HG02970 (cell line): ENCODE measurements around the gene ARV1.
A peak's percentile ranks its signal among the peaks of the same experiment; 100 is the strongest.
"Not testable (repeated sequence)": the region's sequence is repeated elsewhere in the genome, so short reads cannot be mapped to it uniquely, and the experiment has no call there.

ENCODE experiments used
- ATAC-seq: cut with Tn5 transposase; IDR thresholded peaks from one replicate; pipeline ENCODE4 v1.9.1; 2021; ENCODE audit warnings: mild to moderate bottlenecking, moderate library complexity, moderate number of reproducible peaks; ENCODE audit not compliant: unreplicated experiment, low FRiP score

ARV1 gene

DNA sequence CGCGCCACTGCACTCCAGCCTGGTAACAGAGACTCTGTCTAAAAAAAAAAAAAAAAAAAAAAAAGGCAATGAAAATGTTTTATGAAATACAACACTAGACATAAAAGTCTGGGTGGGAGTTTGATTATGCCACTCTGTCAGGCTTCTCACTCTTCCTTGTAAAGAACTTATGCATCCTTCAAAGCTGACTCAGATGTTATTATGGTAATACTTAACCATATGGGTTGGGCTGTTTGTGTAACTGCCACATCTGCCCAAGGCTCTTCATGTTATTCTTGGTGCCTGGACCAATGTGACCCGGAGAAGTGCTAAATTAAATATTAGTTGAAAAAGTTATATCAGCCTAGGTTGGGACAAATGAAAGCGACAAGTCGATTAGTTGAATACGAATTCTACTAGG, 37.3 kb downstream of the ARV1 start:
- ATAC-seq = no peak

DNA sequence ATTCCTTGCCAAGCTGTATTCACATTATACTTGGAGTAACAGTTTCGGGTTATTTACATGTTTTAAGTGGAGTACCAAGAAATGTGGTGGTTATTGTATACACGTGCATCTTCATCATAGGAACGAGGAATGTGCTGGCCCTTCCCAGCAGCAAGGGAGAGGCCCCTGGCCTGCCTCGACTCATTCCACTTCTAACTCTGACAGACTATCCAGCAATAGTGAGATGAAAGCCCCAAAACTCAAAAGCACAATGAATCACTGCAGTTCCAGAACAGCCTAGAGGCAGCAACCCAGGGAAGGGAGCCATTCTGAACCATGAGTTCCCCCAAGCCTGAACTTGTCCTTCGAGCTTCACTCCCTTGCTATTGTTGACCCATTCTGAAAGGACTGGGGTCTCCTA, 38.1 kb downstream of the ARV1 start:
- no peak for ATAC-seq

DNA sequence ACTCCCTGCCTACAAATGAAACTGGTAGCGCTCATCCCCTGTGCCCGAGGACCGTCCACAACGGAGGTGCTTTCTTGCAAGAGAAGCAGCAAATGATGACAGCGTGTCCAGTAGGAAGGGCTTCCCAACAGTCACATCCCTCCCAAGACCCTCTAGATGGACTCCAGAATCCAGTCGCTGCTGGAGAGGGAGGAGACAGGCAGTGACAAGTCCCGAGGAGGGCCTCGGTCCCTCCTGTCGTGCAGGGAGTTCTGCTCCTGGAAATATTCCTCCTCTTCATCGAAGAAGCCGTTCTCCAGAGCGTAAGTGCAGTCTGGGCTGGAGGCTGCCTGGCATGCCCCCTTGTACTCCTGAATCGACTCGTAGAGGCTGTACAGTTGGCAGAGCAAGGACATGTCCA, 40.8 kb downstream of the ARV1 start:
- no peak for ATAC-seq

DNA sequence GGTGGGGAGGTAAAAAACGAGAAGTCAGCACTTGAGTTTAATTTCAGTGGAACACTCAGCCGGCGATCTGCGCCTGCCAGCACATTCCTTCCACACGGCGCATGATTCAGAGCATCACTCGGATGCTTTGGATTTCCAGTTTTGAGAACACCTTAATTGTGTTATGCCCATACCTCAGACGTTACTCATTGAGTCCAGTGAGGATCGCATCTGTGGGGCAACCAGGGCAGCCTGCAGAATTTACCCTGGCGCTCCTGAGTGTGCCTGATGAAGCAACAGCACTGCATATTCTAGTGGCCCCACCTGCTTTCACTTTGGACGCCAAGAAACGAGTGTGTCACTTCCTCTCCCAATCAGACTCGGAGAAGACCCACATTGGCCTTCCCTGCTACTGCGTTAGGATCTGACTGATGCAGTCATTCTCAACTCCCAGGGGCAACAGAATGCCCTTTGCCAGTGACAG, 41.3 kb downstream of the ARV1 start:
- no peak for ATAC-seq

DNA sequence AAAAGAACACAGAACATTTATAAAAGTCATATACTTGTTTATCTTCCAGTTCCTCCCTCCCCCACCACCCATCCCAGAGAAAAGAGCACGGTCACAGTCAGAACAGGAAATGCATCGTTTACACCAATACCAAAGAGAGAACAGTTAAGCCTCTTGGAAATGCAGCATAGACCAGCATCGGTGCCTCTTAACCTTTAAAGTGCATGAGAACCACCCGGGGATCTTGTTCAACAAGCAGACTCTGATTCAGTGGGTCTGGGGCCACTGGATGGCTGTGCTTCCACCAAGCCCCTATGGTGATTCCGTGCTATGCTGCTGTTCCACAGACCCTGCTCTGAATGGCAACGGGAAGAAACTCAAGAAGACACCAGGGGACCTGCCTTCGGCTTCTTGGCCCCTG, 41.9 kb downstream of the ARV1 start:
- ATAC-seq = no peak

DNA sequence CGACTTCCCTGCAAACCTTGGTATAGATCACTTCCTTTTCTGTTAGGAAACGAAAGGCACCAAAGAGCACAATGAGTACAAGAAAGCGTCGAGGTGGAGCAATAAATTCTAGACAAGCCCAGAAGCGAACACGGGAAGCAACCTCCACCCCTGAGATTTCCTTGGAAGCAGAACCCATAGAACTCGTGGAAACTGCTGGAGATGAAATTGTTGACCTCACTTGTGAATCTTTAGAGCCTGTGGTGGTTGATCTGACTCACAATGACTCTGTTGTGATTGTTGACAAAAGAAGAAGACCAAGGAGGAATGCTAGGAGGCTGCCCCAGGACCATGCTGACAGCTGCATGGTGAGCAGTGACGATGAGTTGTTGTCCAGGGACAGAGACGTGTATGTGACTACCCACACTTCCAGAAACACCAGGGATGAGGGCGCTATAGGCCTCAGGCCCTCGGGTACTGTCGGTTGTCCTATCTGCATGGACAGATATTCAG, 42.7 kb downstream of the ARV1 start:
- ATAC-seq = no peak

DNA sequence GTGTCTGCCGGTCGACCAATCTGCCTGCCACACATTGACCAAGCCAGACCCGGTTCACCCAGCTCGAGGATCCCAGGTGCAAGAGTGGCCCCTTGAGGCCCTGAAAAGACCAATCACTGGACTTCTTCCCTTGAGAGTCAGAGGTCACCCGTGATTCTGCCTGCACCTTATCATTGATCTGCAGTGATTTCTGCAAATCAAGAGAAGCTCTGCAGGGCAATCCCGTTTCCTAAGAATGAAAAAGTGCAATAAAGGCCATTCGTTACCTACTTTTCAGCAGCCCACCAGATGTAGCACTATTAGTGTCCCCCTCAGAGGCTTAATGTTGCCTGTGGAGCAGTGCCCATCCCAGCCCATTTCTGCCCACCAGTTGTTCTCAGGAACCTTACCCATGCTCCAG, 43.6 kb downstream of the ARV1 start:
- not testable (repeated sequence) for ATAC-seq

DNA sequence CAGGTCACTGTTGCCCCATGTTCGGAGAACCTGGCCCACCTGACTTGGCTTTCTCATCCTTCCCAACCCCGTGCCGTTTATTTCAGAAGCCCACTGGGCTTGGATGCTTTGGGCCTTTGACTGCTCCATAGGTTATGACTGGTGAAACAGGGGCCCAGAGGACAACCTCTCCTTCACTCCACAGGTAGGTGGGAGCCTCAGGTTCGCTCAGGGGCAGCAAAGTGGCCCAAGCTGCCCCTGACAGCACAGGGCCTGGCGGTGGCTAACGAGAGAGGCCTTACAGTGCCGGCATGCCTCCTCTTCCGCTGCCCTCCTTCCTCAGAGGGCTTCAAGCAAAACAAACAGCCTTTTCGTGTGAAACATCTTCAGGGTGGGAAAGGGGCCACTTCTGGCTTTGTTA, 44.3 kb downstream of the ARV1 start:
- no peak for ATAC-seq

DNA sequence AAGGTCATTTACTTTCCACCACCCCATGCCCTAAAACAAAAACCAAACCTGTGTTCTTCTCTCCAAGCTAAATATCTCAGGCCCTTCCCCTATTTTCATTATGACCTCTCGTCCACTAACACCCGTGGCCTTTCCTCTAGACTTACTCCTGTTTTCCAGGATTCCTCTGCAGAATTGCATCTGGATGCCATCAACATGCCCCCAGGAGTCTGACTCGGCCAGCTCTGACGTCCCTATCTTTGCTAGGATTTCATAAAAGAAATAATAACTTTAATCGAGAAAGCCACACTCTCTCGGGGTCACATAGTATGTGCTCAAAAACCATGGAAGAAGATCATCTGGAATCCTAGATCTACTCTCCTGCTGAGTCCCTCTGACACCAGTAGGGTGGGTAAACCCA, 47.7 kb downstream of the ARV1 start:
- no peak for ATAC-seq

DNA sequence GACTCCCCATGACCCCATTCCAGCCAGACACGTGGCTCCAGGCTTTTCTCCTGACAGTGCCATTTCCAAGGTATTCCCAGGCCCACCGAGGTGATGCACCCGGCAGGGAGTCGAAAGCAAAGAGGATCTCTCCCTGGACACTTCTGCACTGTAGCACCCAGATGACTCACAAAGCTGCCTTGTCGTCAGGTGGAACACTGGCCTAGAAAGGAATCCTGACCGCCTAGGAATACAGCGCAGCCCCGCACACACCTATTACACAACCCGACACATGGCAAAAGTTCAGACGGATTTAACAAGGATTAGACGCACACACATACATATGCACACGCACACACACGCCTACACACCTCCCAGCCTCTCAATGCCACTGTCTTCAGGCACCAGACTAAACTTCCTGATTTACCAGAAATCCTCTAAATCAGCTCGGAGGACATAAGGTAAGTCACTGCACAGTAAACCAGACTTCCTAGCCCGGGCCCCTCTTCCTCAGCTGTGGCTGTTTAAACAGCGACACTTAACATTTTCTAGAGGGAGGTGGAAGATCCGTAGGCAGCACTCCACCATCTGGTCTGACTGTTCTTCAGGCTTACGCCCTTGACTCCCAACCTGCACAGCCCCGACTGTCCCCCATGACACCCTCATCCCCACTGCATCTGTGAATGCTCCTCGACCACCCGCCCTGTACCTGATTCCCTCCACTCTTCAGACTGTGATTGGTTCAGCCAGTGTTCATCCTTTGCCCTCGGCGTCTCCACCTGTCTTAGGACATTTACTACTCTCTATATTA, 48.4 kb downstream of the ARV1 start:
- ATAC-seq = no peak

DNA sequence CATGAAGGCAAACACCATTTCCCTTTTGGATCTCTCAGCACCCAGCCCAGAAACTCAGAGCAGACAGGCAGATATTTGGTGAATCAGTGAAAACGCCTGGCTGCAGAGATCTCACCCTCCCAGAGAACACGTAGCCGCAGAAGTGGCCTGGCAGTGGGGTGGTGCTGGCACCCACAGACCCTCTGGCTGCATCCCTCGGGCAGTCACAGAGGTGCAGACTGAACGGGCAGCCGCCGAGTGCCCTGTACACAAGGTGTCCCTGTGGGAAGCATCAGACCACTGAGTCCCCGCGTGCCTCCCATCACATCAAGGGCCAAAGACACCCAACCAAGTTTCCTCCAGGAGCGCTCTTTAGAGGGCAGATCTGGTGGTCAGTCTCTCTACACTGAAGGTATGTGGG, 49.1 kb downstream of the ARV1 start:
- ATAC-seq = no peak

DNA sequence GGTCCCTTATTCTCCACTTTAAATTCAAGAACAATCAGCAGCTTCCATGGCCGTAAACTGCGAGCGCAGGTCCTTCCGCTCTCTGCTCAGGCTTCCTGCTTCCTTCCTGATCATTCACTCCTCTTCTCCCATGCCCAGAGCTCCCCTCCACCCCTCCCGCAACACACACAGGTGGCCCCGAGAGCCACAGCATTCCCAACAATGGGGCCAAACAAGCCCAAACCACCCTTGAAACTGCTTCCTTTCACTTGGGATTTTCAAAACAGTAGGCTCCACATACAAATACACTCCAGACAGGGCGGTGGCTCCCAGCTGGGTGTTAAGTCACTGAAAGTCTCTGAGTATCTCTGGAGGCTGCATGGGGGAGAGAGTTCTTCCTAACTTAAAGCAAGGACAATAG, 49.8 kb downstream of the ARV1 start:
- no peak for ATAC-seq

DNA sequence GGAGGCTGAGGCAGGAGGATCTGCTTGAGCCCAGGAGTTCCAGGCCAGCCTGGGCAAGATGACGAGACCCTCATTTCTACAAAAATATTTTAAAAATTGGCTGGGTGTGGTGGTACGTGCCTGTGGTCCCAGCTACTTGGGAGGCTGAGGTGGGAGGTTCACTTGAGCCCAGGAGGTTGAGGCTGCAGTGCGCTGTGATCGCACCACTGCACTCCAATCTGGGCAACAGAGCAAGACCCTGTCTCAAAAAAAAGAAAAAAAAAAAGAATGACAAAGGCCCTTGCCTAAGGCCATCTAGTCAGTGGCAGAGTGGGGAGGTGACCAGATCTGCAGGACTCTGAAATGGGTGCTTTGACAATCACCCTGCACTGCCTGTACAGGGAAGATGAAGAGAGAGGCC, 50.4 kb downstream of the ARV1 start:
- ATAC-seq = not testable (repeated sequence)

DNA sequence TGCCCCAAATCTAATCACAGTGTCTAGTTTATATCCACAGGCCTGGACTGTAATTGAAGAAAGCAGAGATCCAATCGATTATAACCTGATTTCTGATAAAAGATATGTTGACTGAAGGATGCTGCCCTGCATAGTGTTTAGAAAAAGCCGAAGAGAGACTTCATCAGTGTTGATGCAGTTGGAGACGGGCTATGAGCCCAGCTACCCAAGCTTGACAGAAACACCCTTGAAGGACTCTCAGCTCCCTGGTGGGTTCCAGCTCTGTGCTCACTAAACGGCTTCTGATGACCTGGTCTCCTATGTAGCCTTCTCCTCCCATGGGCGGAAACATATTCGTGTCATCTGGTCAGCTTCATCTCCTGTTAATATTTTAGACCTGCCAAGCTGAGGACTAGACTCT, 50.9 kb downstream of the ARV1 start:
- no peak for ATAC-seq

DNA sequence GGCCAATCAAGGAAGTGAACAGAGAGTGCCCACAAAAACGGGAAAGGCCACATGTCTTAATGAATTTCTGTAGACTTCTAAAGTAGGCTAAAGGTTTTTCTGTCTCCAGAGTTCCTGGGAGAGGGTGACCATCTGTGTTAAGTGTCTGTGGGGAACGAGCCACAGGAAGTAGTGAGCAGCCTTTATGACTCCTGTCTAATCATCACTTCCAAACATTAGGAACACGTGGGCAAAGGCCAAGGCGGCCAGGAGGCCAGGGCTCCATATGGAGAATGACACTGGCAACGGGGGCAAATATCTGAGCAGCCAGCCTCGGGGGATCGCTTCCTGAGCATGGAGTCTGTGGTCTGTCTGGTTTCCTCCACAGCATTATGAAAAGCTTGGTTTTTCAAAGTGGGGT, 54.1 kb downstream of the ARV1 start:
- ATAC-seq = no peak

DNA sequence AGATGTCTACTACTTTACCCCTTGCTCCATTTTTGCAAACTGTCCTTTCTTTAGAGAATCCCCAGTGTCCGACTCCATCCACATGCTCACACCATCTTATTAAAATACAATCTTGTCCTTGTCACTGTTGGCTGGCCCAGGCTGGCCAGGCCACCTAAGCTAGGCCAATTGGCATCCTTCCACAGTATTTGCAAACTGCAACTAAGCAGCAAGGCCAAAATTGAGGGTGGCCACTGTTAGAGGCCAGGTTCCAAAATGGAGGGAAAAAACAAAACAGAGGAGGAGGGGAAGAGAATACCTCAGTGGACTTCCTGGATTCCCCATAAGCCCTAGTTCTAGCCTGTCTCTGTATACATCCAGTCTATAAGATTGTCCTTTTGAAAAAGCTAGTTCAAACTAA, 56.9 kb downstream of the ARV1 start:
- no peak for ATAC-seq

DNA sequence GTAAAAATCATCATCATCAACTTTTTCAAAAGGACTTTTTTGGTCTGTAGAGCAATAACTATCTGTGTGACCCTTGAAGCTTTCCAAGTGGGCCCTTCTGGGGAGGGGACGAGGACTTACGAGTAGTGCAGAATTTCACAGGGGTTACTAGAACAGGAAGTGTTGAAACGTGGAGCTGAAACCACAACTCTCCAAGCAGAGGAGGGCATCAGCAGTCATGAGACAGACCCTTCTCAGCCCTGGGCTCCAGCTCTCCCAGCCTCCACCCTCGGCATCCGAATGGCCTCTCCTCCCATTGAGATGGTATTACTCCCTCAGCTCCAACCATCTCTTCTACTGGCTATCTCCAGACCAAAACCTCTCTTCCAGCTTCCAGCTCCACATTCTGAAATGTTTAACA, 57.5 kb downstream of the ARV1 start:
- ATAC-seq = no peak

DNA sequence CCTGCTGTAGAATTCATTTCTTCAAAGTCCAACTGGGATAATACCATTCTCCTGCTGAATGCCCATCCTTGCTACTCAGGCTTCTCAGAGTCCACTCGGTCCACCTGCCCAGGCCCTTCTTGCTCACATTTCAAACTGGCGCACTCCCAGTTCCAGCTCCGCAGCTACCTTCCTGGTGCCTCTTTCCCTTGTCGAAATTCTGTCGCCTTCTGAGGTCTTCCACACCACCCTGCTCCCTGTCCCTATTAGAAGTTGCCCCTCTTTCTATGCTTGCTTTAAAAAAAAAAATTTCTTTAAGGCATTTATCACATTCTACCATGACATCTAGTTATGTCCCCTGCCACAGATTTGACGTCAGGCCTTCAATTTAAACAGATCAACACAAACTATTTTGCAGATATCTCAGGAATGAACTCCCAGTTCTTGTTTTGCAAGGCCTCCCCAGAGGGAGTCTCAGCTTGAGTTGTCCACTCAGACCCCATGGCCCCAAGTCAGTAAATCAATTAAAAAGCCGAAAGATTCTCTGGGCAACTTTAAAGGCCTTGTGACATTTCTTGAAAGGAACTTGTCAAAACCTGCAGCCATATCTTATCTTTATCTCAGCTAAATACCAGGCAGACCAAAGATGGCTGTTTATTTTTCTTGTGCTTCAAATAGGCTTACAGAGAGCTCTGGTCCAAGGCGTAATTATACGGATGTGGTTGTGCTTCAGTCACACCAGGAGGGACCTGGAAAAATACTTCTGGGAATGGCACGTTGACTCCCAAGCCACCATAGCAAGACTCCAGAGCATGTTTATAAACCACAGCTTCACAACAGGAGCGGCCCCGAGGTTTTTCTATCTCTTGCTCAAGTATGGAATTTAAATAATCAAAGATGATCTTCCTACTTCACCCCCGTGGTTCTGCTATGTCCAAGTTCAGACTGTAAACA, 59.0 kb downstream of the ARV1 start:
- ATAC-seq = no peak

DNA sequence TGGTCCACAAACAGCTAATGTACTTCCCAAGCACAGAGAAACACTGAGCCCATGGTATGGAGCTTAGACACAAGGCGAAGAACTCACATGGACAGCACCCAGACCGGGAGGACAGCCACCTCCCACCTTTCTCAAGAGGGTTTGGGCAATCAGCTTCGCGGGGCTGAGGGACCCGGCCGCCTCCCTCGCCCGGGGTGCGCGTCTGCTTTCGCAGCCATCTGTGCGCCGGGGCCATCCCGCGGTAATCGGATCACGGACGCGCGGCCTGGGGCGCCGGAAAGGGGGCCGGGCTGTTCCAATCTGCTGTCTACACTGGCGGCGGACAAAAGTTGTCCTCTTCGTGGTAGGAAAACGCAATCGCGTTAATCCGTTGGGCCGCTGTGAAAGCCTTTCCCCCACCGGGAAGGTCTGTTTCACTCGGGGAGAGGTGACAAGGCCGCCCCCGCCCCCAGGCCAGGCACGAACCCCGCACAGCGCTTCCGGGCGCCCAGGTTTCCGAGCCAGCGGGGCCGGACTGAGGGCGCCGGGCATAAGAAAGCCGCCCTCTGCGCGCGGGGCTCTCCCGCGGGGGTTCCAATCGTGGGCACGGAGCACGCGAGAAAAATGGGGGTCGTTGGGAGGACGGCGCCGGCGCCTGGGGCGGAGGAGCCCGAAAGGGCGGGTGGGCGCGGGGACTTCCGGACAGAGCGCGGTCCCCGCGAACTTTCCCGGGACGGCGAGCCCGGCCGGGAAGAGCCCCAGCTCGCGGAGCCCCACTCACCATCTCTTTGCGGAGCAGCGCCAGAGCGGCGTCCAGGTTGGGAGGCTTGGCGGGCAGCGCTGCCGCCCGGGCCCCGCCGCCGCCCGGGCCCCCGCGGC, 60.5 kb downstream of the ARV1 start:
- peak; percentile 22 for ATAC-seq

DNA sequence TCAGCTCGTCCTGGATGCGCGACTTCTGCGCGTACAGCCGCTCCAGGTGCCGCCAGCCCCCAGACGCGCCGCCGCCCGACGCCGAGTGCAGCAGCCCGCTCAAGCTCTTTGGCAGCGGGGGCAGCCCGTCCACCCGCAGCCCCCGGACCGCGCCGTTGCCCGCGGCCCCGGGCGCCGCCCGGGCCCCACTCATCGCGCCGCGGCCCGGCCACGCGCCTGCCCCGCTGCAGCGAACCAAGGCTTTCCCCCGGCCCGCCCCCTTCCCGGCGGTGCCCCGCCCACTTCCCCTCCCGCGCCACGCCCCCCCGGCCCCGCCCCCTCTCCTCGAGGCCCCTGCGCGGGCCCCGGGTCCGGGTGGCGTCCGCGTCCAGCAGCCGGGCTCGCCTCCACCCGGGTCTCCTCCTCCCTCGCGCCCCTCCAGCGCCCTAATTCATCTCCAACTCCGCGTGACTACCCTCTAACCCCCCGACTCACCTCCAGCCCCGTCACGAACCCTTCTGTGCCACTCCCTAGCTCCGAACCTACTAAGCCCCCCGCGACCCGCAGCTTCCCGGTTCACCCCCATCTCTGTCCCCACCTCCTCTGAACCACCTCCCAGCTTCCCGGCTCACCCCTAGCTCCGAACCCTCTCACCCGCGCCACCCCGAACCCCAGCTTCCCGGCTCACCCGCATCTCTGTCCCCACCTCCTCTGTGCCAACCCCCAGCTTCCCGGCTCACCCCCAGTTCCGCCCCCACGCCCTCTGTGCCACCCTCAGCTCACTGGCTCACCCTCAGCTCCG, 61.3 kb downstream of the ARV1 start, which contains the start of gene FAM89A:
Gene FAM89A, minus strand, starts transcription at position 236 of the 781 bp plus-strand sequence. Its CDS starts 43 bp downstream, at position 193.
- peak; percentile 44 for ATAC-seq
